ENCODE data around the gene HEYL.

- TF ChIP-seq CTCF (IDR thresholded peaks at IDR 0.05) (no peak), POLR2AphosphoS5 (IDR thresholded peaks at IDR 0.05) (no peak)
Measured at GRCh38 chr1:39642796-39643195, 3.4 kb upstream of the HEYL start.
